Gastroesophageal sphincter (tissue), 4 donors: Measurements from ENCODE around the gene ATXN7. TPM values are rescaled to one million over a fixed set of nuclear protein-coding genes. Genes with fewer than 3 reads are reported as not detected.

Experiments
- ATAC-seq: fragments of 150-250 bp; one replicate; pipeline ENCODE4 v1.9.1; 2016; ENCODE audit warnings: mild to moderate bottlenecking, moderate library complexity
- H3K27ac ChIP-seq, 4 donors: fragments of 200-600 bp; sonication (generic) in 3 of 4; 1 replicate in 3 of 4; 2 replicates in 1 of 4; pipeline ENCODE4 v1.5.1; 2016 to 2019
- H3K27me3 ChIP-seq: fragments of 200-600 bp; sonication (generic); one replicate; pipeline ENCODE4 v1.5.1; 2019
- H3K36me3 ChIP-seq, 2 donors: fragments of 200-600 bp; sonication (generic); one replicate each; pipeline ENCODE4 v1.5.1; 2019; ENCODE audit warnings: control low read depth in 1 of 2
- H3K4me1 ChIP-seq, 3 donors: fragments of 200-600 bp; sonication (generic); 1 replicate in 2 of 3; 2 replicates in 1 of 3; pipeline ENCODE4 v1.5.1; 2016 to 2019; ENCODE audit warnings: control low read depth in 2 of 3
- H3K4me3 ChIP-seq, 2 donors: fragments of 200-600 bp; sonication (generic); one replicate each; pipeline ENCODE4 v1.5.1; 2019; ENCODE audit warnings: mild to moderate bottlenecking in 1 of 2, moderate library complexity in 1 of 2
- H3K9me3 ChIP-seq, 3 donors: fragments of 200-600 bp; sonication (generic); one replicate each; pipeline ENCODE4 v1.5.1; 2017 to 2019; ENCODE audit warnings: control low read depth in 2 of 3
- CTCF ChIP-seq, 4 experiments: fragments of 200-600 bp in 2 of 4; fragments of 450-650 bp in 2 of 4; sonication (generic) in 1 of 4; IDR thresholded peaks; one replicate each; pipeline ENCODE4 v1.5.1; 2017 to 2019; ENCODE audit warnings: antibody characterized with exemption in 4 of 4, mild to moderate bottlenecking in 2 of 4, moderate library complexity in 2 of 4
- EP300 ChIP-seq: sonication (generic); formaldehyde crosslinking; IDR thresholded peaks from one replicate; pipeline ENCODE4 v1.6.1; 2017; ENCODE audit warnings: antibody characterized with exemption, mild to moderate bottlenecking
- POLR2A ChIP-seq, 2 donors: fragments of 450-650 bp; IDR thresholded peaks; one replicate each; pipeline ENCODE4 v1.6.1; 2017; ENCODE audit warnings: antibody characterized with exemption in 2 of 2, mild to moderate bottlenecking in 2 of 2, moderate library complexity in 1 of 2
- POLR2AphosphoS5 ChIP-seq: sonication (generic); formaldehyde crosslinking; IDR thresholded peaks from one replicate; pipeline ENCODE4 v1.6.1; 2017; ENCODE audit warnings: antibody characterized with exemption
- WGBS, 2 donors: methylation state at CpG; one replicate each; pipeline ENCODE4 v1.1.5; 2018; ENCODE audit warnings: low coverage in 1 of 2; 5-methylcytosine and 5-hydroxymethylcytosine counted together
- total RNA-seq, 4 donors: library from RNA; depleted of rRNA; stranded (reverse); fragments of >200 nt; gene quantifications; one replicate each; pipeline ENCODE4 v1.1.0, GENCODE V29; 2016

The ATXN7 gene
- total RNA-seq, 4 donors from 2014 or later: 15.5 to 36.3 (median 19.8) TPM

GRCh38 chr3:63869940-63870614, 6.4 kb downstream of the ATXN7 start:
- no peak for TF ChIP-seq POLR2AphosphoS5
- TF ChIP-seq CTCF (IDR thresholded peaks at IDR 0.05): no peak
- no peak for ATAC-seq
- 73 to 87% methylated on average over 3 of the region's 3 CpGs for WGBS, 2 donors
- H3K4me1 ChIP-seq: peaks cover 0 to 12% (median 1%) of the 10 kb centered on the region in 3 donors
- no peaks in the 10 kb centered on the region for H3K27me3 ChIP-seq
- no peak overlapping the region for H3K27ac ChIP-seq
- H3K9me3 ChIP-seq: no peaks in the 10 kb centered on the region
- H3K4me3 ChIP-seq: no peak overlapping the region
- no peaks in the 10 kb centered on the region for H3K36me3 ChIP-seq

GRCh38 chr3:63870615-63871005, 6.9 kb downstream of the ATXN7 start:
- Histone ChIP-seq H3K36me3 (no peaks in the 10 kb centered on the region), H3K4me1 (peaks cover 0 to 13% (median 3%) of the 10 kb centered on the region in 3 donors), H3K27ac (no peak overlapping the region), H3K9me3 (no peaks in the 10 kb centered on the region), H3K27me3 (no peaks in the 10 kb centered on the region), H3K4me3 (no peak overlapping the region)
- TF ChIP-seq EP300 (no peak), CTCF (IDR thresholded peaks at IDR 0.05) (no peak), POLR2AphosphoS5 (no peak), POLR2A (IDR thresholded peaks at IDR 0.05) (no peak)
- 64 to 67% methylated on average over 2 of the region's 2 CpGs for whole genome bisulfite sequencing, 2 donors
- no peak for ATAC-seq

GRCh38 chr3:63872135-63872924, 8.7 kb downstream of the ATXN7 start:
- no peak overlapping the region for H3K4me3 ChIP-seq
- ATAC-seq: no peak
- peaks cover 2 to 30% (median 8%) of the 10 kb centered on the region in 3 donors for H3K4me1 ChIP-seq
- no peaks in the 10 kb centered on the region for H3K27me3 ChIP-seq
- H3K9me3 ChIP-seq: no peaks in the 10 kb centered on the region
- no peak for TF ChIP-seq POLR2A (IDR thresholded peaks at IDR 0.05)
- TF ChIP-seq EP300: no peak
- no peak for TF ChIP-seq POLR2AphosphoS5
- TF ChIP-seq CTCF (IDR thresholded peaks at IDR 0.05): no peak
- no peak overlapping the region for H3K27ac ChIP-seq
- H3K36me3 ChIP-seq: no peaks in the 10 kb centered on the region
- WGBS, 2 donors: 97% methylated on average over 2 of the region's 2 CpGs; no CpG with 5 or more reads in 1 of the 2 donors

- no peak overlapping the region for H3K27ac ChIP-seq
- no peaks in the 10 kb centered on the region for H3K36me3 ChIP-seq
- WGBS, 2 donors: 75 to 88% methylated on average over 2 to 3 of the region's 3 CpGs
- peaks cover 2 to 43% (median 23%) of the 10 kb centered on the region in 3 donors for H3K4me1 ChIP-seq
- H3K27me3 ChIP-seq: no peaks in the 10 kb centered on the region
- no peak for ATAC-seq
- no peak overlapping the region for H3K4me3 ChIP-seq
- H3K9me3 ChIP-seq: no peaks in the 10 kb centered on the region
- TF ChIP-seq POLR2A (IDR thresholded peaks at IDR 0.05) (no peak), POLR2AphosphoS5 (no peak)
Observed at GRCh38 chr3:63874769-63875168, 11.1 kb downstream of the ATXN7 start.

GRCh38 chr3:63875510-63875909, 11.8 kb downstream of the ATXN7 start:
- H3K4me3 ChIP-seq: no peak overlapping the region
- no peak overlapping the region for H3K27ac ChIP-seq
- no peak for TF ChIP-seq POLR2A (IDR thresholded peaks at IDR 0.05)
- no peak for TF ChIP-seq CTCF (IDR thresholded peaks at IDR 0.05)
- TF ChIP-seq POLR2AphosphoS5: no peak
- TF ChIP-seq EP300: no peak
- no peaks in the 10 kb centered on the region for H3K36me3 ChIP-seq
- H3K9me3 ChIP-seq: no peaks in the 10 kb centered on the region
- ATAC-seq: no peak
- no peaks in the 10 kb centered on the region for H3K27me3 ChIP-seq
- peaks cover 2 to 41% (median 23%) of the 10 kb centered on the region in 3 donors for H3K4me1 ChIP-seq
- 90 to 93% methylated on average over 2 of the region's 2 CpGs for WGBS, 2 donors
